Stimulated activated CD8-positive, alpha-beta memory T cell treated with anti-CD3 and anti-CD28 coated beads, Interleukin-15, amount 100 ng/mL, for 24 hours (primary cell): ENCODE data around the gene BCL7C.
A peak's percentile ranks its signal among the peaks of the same experiment; 100 is the strongest.
"Not testable (repeated sequence)": the region's sequence is repeated elsewhere in the genome, so short reads cannot be mapped to it uniquely, and the experiment has no call there.

Source experiments
- DNase-seq: peaks from one replicate; pipeline ENCODE4 v3.0.0-alpha.2; 2020; ENCODE audit warnings: low read depth

Gene BCL7C

DNA sequence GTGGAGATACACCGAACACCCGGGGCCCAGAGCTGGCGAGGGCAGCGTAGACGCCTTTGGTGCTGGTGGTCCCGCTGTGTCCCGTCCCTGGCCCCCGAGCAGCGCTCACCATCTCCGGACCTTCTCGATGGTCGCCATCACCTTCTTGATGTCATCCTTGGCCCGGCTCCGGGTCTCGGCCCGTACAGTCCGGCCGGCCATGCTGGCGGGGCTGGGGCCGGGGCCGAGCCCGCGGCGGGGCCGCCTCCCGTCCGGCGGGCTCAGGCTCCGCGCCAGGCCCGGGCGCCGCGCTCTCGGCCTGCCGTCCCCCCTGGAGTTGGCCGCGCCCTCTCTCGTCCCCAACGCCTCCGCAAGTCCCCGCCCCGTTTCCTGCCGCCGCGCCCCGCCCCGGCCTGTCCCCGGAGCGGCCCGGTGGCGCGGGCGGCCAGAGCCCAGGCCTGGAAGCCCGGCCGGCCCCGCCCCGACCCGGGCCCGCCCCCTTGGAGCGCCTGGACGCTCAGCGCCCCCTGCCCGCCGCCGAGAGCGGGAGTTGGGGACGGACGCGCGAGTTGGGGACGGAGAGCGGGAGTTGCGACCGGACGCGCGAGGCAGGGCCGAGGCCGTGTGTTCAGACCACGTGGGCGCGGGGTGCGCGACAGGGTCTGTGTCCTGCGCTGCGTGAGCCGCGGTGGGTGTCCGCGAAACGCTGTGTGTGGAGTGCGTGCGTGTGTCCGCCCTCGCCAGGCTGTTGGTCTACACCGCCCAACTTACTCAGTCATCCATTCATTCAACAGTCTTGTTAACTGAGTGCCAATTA lies at the start of gene BCL7C:
Gene BCL7C, minus strand, starts transcription at position 334 of the 796 bp plus-strand sequence. Its CDS starts 133 bp downstream, at position 201.
- DNase-seq, result peak; percentile 63

DNA sequence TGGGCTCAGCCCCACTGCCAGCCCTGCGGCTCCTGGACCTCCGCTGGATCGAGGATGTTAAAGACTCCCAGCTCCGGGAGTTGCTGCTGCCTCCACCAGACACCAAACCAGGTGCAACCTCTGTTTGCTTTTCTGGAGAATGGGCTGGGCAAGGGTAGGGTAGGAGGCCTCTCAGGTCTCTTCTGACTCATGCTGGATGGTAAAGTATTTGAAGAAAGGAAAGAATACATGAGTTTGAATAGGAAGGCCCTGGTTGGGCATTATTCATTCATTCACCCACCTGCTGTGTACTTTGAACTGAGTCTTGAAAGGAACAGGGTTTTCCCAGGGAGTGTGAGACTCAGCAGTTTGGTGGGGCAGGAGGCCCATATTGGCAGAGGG lies 48.5 kb upstream of the BCL7C start:
- DNase-seq, result no peak

DNA sequence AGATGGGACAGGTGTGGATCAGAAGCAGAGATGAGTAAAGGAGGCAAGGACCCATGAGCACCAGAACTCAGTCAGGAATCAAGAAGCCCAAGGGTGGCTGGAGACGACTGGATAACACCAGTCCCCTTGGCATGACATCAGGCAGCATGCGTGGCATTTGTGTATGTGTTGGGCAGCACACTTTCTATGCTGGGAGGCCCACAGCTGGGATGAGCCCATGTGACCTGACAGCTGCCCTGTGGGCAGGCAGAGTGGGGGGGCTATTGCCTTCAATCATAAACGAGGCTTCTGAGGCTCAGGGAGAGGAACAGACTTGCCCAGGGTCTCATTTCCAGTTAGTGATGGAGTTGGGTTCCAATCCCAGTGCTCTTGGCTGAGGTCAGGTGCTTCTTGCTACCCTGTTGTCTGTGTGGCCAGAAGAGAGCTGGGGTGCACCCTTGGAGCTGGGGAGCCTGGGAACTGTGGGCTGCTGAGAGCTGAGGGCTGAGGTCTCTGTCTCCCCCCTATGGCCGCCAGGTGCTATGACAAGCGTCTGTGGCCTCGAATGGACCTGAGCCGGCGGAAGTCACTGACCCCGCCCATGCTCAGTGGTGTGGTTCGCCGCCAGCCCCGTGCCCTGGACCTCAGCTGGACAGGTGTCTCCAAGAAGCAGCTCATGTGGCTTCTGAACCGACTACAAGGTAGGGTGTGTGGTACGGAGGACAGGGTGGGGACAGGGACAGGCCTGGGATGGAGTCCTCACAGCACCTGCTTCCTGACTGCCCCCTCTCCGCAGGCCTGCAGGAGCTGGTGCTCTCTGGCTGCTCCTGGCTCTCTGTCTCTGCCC lies 47.9 kb upstream of the BCL7C start:
- DNase-seq, result no peak

DNA sequence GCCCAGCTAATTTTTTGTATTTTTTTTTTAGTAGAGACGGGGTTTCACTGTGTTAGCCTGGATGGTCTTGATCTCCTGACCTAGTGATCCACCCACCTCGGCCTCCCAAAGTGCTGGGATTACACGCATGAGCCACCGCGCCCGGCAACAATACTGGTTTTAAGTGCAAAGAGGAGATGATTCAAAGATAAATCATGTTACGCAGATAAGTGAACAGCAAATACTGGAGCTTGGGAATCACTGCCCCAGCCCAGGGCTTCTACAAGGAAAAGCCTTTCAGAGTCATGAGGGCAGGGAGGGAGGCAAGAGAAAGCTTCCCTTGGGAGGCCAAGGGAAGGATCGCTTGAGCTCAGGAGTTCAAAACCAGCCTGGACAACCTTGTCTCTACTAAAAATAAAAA lies 45.7 kb upstream of the BCL7C start:
- not testable (repeated sequence) for DNase-seq

DNA sequence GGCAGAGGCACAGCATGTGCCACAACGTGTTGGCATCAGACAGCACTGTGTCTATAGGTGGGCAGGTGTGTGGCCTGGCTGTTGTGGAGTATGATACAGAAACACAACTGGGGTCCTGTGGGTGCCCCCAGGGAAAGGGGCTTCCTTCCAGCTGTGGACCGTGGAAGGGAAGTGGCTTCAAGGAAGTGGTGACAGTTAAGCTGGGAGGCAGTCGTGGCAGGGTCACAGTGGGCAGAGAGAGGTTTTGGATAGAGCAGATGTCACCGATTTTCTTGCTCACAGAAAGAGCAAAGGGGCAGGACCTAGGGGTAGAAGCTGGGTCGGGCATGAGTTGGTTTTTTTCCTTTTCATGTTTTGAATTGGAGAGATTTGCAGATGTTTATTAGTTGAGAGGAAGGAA lies 43.8 kb upstream of the BCL7C start:
- no peak for DNase-seq

DNA sequence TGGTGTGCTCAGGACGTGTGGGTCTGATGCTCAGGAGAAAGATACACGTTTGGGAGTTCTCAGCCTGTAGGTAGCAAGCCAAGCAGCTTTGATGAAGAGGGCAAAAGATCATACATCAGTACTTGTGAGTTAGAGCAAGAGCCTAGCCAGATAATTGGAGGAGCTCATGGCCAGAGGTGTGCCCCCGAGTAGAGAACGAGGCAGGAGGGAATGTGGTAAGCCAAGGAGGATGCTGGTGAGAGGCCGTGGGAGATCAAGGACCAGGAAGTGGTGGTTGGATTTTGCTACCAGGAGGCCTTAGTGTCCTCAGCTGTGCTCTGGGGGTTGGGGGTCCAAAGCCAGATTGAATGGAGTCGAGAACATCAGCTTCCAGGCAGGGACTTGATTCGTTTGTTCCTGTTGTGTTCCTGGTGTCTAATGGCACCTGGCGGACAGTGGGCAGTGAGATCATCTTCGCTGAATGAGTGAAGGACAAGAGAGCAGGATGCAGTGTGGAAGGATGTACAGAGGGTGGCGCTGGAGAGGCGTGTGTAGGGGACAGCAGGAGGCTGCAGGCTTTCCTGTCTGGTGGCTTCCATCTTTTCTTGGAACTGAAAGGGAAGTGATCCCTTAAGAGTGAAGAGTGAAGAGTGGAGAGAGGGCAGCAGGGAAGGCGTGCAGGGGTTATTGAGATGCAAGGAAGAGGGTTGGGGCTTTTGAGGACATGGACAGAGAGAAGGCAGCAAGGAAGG lies 41.1 kb upstream of the BCL7C start:
- DNase-seq, result no peak

DNA sequence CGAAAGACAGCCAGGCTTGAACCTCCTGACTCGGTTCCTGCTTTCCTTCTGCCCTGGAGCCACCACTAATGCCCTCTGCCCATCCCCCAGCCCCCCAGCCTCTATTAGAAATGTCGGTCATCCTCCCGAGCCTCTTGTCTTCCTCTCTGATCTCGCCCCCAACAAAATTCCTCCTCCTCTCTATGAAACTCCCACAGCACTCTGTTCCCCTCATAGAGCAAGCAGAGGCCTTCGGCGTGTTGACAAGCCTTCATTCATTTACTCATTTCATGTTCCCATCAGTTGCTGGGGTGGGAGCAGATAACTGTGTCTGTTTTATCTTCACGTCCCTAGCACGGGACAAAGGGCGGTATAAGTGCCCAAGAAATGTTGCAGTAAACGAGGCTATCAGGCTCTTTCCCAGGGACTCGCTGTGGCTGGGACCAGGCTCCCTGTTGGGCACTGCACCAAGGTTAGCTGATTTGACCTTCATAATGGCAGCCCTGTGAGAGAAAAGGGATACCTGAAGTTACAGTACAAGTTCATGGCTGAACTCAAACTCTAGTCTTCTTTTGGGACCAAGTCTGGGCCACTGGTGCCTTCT lies 37.3 kb upstream of the BCL7C start:
- no peak for DNase-seq

DNA sequence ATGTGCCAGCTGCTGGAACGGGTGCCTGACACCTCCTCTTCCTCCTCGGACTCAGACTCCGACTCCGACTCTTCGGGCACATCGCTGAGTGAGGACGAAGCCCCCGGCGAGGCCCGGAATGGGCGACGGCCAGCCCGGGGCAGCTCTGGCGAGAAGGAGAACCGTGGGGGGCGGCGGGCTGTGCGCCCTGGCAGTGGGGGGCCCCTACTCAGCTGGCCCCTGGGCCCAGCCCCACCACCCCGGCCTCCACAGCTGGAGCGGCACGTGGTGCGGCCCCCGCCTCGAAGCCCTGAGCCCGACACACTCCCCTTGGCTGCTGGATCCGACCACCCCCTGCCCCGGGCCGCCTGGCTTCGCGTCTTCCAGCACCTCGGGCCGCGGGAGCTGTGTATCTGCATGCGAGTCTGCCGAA lies 36.3 kb upstream of the BCL7C start:
- DNase-seq, result no peak

DNA sequence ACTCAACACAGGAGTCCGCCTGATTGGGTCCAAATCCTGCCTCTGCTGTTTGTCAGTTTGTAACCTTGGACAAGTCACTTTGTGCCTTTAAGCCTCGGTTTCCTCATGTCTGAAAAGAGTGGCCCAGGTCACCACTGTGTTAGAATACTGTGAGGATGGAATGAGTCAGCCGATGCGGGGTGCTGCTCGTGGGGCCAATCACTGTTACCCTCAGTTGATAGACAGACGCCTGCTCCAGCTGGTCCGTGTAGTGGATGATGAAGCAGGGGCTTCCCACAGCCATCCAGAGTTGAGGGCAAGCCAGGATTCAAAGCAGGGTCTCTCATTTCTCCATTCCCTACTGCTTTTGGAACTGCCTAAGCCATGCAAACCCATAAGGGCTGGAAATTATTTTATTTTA lies 35.3 kb upstream of the BCL7C start:
- DNase-seq, result no peak

DNA sequence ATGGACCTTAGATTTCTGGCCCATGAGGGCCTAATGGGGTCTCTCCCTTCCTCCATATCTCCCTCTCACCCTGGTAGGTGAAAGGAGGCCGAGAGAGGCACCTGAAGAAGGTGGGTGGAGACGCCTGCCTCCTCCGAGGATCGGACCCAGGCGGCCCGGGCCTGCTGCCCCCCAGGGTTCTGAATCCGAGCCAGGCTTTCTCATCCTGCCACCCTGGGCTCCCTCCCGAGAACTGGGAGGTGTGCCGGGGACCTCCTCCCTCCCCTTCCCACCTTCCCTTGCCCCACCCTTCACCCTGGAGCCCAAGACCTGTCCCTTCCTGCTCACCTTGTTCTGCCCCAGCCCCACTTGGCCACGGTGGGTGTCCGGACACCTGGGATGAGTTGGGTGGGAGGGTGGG lies 34.5 kb upstream of the BCL7C start:
- no peak for DNase-seq

DNA sequence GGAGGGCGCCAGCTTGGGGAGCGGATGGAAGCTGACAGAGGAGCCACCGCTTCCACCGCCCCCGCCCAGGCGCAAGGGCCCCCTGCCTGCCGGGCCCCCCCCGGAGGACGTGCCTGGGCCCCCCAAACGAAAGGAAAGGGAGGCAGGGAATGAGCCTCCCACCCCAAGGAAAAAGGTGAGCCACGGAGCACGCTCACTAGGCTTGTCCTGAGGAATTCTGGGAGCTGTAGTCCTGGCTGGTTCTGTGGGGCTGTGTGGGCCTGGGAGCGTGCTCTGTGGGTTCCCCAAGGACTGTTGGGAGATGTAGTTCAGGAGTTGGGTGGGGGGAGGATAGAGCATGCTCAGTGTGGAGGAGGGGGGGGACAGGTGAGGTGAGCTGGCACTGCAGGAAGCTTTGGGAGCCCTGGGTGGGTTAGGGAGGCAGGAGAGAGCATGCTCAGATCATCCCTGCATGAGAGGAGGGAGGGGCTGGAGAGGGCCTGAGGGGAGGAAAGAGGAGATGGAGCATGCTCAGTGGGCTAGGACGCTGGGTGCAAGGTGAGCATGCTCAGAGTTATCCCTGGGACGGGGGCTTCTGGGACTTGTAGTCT lies 34.0 kb upstream of the BCL7C start:
- DNase-seq, result no peak

DNA sequence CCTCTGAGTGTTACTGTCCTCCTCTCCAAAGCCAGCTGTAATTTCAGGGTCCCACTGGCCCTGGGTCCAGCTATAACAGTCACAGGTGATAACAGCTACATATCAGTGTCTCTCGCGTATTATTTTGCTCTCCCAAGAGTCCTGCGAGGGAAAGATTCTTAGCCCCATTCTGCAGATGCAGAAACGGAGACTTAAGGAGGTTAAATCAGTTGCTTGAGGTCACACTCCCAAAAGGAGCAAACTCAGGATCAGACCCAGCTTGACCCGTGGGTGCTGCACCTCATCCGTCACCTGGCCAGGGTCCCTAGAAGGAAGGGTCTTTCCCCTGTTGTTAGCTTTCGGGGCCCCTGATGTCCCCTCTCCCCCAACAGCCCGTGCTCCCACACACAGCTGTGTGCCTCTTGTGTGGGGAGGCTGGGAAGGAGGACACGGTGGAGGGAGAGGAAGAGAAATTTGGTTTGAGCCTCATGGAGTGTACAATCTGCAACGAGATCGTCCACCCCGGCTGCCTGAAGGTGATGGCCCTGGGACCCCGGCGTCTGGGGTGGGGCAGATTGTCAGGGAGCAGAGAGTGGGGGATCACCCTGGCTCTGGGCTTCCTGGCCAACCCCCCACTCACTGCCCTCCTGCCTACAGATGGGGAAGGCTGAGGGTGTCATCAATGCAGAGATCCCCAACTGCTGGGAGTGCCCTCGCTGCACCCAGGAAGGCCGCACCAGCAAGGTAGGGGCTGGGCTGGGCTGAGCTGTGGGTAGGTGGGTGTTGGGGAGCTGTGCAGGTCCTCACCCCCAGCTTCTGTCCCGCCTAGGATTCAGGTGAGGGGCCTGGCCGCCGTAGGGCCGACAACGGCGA lies 33.3 kb upstream of the BCL7C start:
- DNase-seq, result no peak

DNA sequence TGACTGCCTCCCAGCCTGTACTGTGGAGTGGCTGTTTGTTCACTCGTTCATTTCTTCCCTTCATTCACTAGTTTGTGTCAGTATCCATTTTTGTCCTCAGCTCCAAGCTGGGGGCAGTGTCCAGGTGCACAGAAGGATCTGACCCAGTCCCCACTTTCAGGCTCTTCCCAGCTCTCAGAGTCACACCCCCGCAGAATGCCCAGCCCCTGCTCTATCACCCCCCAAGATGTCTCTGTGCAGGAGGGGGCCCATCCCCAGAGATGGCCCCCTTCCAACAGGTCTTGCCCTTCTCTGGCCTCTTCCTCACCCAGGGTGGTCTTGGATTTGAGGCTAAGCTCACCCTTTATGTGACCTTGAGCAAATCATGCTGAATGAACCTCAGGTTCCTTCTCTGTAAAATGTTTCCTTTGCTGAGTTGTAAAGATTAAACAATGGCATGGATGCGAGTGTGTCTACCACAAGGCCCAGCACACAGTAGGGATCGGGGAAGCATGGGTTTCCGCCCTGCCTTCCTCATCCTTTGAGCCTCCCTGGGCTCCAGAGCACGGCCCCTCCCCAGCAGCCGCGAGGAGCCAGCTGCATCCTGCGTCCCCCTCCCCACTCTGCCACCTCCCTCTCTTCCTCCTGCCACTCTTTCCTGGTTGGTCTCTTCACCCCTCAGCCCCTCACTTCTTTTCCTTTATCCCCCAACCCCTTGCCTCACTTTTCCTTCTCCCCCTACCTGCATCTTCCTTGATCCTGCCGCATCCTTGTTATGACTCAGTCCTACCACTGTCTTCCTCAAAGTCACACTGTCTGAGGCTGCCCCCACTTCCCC lies 32.3 kb upstream of the BCL7C start:
- DNase-seq, result no peak

DNA sequence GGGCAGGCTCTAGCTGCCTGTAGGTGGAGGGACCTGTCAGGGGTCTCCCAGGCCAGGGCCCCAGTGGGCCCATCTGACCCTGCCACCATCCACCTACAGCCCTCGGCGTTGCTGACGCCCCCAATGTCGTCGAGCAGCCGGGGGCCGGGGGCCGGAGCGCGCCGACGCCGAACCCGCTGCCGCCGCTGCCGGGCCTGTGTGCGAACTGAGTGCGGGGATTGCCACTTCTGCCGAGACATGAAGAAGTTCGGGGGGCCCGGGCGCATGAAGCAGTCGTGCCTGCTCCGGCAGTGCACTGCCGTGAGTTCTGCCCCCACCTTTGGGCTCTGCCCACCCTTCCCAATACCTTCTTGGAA lies 31.7 kb upstream of the BCL7C start:
- DNase-seq, result no peak

DNA sequence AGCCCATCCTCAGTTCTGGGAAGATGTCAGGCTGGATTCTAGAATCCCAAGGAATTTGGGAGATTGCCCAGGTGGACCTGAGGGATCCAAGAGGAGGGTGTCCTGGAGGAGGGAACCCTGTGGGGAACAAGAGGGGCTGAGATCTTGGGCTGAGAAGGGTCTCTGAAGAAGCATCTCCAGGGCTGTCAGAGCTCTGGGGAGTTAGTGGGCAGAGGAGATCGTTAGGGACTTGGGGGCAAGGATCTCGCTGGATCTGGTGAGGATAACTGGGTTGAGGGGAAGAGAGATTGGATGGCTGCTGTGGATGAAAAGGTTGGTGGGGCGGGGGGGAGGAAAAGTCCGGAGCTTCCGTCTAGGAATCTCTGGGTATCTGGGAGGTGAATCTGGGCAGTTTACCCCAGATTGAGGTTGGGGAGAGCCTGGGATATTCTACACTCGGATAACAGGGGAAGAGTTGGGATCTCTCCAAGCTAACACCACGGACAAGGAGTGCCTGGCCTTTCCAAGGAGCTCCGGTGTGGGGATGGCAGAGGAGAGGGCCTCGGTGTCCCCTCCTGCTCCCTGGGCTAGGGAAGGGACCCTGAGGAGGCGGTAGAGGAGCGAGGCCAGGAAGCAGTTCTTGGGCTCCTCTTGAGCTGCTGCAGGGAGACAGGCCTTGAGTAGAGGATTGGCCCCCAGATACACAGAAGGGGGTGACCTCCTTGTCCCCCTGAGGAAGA lies 31.2 kb upstream of the BCL7C start:
- no peak for DNase-seq

DNA sequence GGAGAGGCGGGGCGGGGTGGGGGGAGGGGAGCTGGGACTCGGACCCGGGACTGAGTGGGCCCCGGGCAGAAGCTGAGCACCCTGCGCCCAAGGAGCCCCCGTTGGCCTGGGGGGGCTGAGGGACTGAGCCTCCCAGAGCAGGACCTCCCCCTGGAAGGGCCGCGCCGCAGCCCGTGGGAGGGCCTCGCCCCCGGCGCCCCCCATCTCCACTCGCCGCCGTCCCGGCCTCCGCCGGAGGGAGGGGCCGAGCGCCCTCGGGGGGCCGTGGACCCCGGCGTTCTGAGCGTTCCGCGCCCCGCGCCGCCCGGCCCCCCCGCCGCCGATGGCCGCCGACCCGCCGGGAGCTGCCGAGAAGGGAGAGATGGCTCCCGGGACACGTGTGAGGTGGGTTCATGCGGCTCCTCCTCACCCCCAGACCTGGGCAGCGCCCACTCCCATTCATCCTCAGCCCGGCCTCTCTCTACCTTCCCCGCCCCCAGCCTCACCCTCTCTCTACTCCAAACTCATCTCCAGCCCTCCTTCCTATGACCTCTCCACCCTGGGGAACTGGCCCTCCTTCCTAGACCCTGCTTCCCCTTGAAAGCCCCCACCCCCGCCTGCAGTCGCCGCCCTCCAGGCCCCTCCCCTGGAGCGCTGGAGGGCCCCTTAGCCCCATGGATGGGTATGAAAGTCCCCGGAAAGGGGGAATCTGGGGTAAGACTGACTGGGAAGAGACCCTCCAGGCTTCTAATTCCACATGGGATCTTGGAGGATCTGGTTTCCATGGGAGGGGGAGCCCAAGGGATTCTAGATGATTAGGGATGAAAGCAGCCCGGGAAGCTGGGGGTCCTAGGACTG lies 30.4 kb upstream of the BCL7C start:
- DNase-seq, result no peak

DNA sequence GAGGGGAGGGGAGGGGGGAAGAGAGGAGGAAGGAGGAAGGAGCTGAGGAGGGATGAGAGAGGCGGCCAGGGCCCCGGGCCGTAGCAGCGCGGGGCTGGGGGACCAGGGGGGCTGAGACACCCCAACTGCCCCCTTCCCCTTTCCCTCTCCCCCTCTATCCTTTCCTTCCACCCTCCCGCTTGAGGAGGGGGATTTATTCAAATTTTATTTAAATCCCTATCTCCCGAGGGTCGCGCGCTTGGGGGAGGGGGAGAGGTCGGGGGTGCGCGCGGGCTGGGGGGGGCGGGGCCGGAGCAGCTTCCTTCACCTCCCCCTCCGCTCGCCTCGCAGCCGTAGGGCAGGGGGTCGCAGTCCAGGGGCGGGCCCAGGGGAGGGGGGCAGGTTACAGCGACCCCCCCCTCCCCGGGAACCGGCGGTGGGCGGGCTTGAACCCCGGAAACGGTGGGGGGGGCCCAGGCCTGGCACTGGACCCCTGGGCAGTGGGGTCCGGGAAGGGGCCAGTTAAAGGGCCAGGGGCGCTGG lies 29.7 kb upstream of the BCL7C start, which contains the start of gene FBXL19:
Gene FBXL19, plus strand, starts transcription at position 19 of the 522 bp plus-strand sequence. CDS start 2,183 bp downstream, outside the sequence.
- no peak for DNase-seq

DNA sequence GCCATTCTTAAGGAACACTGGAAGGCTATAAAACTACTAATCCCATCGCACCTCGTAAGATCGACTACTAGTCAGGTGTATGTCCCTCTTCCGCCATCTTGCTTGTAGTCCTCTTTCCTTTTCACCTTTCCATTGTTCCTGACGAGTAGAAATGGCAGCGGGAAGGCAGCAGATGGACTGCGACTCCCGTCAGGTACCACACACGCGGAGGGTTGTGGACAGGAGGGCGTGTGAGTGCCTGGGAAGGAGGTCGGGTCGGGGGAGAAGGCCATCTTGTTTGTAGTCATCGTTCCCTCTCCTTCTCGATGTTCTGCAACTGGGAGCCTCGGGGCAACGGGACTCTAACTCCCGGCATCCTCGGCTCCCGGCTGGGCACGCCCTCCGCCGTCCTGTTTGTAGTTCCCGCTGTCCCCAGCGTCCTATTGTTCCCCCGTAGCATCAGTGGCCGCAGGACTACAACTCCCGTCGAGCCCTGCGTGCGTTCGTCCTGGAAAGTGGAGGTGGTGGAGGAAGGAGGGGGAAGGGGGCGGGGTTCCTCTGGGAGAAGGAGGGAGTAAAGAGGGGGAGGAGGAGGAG lies 29.2 kb upstream of the BCL7C start:
- peak; percentile 80 for DNase-seq
